ENCODE measurements around the gene SLC6A14.

Gene SLC6A14

GRCh38 chrX:116436358-116436816, at the start of gene SLC6A14:
TSS of gene SLC6A14 (plus strand) at chrX:116436606. CDS start at chrX:116436710, 104 bp downstream.
- no peak for DNase-seq (ENCODE audit: low read depth)
- no peak within 1 kb of the TSS for H3K4me3 ChIP-seq (replicated peaks; ENCODE audit: low read depth, low read length)

GRCh38 chrX:116395752-116396151, 40.7 kb upstream of the SLC6A14 start:
- TF ChIP-seq CTCF (IDR thresholded peaks at IDR 0.05; ENCODE audit: low read length, missing control alignments), result no peak
- no peak for DNase-seq (ENCODE audit: low read depth)
- no peak overlapping the region for H3K4me3 ChIP-seq (replicated peaks; ENCODE audit: low read depth, low read length)

More at GRCh38 chrX:116436358-116436816, at the start of gene SLC6A14:
- no peak for TF ChIP-seq CTCF (IDR thresholded peaks at IDR 0.05; ENCODE audit: low read length, missing control alignments)

GRCh38 chrX:116399681-116400080, 36.7 kb upstream of the SLC6A14 start:
- DNase-seq (ENCODE audit: low read depth), result no peak
- no peak for TF ChIP-seq CTCF (IDR thresholded peaks at IDR 0.05; ENCODE audit: low read length, missing control alignments)
- no peak overlapping the region for H3K4me3 ChIP-seq (replicated peaks; ENCODE audit: low read depth, low read length)

- DNase-seq (ENCODE audit: low read depth), result no peak
- no peak overlapping the region for H3K4me3 ChIP-seq (replicated peaks; ENCODE audit: low read depth, low read length)
- no peak for TF ChIP-seq CTCF (IDR thresholded peaks at IDR 0.05; ENCODE audit: low read length, missing control alignments)
These were observed 27.2 kb upstream of the SLC6A14 start for GRCh38 chrX:116409219-116409618.

GRCh38 chrX:116413273-116413672, 23.1 kb upstream of the SLC6A14 start:
- H3K4me3 ChIP-seq (replicated peaks; ENCODE audit: low read depth, low read length), result no peak overlapping the region
- TF ChIP-seq CTCF (IDR thresholded peaks at IDR 0.05; ENCODE audit: low read length, missing control alignments), result no peak
- no peak for DNase-seq (ENCODE audit: low read depth)

GRCh38 chrX:116417214-116417613, 19.2 kb upstream of the SLC6A14 start:
- no peak for DNase-seq (ENCODE audit: low read depth)
- TF ChIP-seq CTCF (IDR thresholded peaks at IDR 0.05; ENCODE audit: low read length, missing control alignments), result no peak
- H3K4me3 ChIP-seq (replicated peaks; ENCODE audit: low read depth, low read length), result no peak overlapping the region

- peak; percentile 2 for DNase-seq (ENCODE audit: low read depth)
- H3K4me3 ChIP-seq (replicated peaks; ENCODE audit: low read depth, low read length), result no peak overlapping the region
- TF ChIP-seq CTCF (IDR thresholded peaks at IDR 0.05; ENCODE audit: low read length, missing control alignments), result no peak
These were observed 18.4 kb upstream of the SLC6A14 start for GRCh38 chrX:116417968-116418367.

Data from fibroblast of pulmonary artery (primary cell).